Coronary artery (tissue), 2 donors: ENCODE data around the gene SELENOH.

ENCODE experiments used
- DNase-seq: peaks from one replicate; pipeline ENCODE4 v3.0.0-alpha.2; 2017; ENCODE audit warnings: low spot score
- H3K27ac ChIP-seq, 2 donors: fragments of 200-600 bp; sonication (generic); one replicate each; pipeline ENCODE4 v1.5.1; 2016 to 2019
- H3K4me3 ChIP-seq: fragments of 200-600 bp; sonication (generic); 2 replicates; pipeline ENCODE4 v1.5.1; 2016; ENCODE audit warnings: mild to moderate bottlenecking, moderate library complexity
- CTCF ChIP-seq: fragments of 200-600 bp; sonication (generic); IDR thresholded peaks from one replicate; pipeline ENCODE4 v1.5.1; 2019; ENCODE audit warnings: antibody characterized with exemption

SELENOH gene

GRCh38 chr11:57729479-57729878, 11.8 kb upstream of the SELENOH start:
- DNase-seq: no peak
- no peak overlapping the region for H3K27ac ChIP-seq
- H3K4me3 ChIP-seq: no peak overlapping the region
- TF ChIP-seq CTCF: no peak

- Histone ChIP-seq H3K4me3 (no peak overlapping the region), H3K27ac (no peak overlapping the region)
- no peak for DNase-seq
- no peak for TF ChIP-seq CTCF
Measured at GRCh38 chr11:57732661-57733060, 8.6 kb upstream of the SELENOH start.

- no peak overlapping the region for H3K4me3 ChIP-seq
- no peak for TF ChIP-seq CTCF
- H3K27ac ChIP-seq: no peak overlapping the region
- DNase-seq: no peak
Measured at GRCh38 chr11:57735619-57736298, 5.5 kb upstream of the SELENOH start.

- DNase-seq: no peak
- H3K27ac ChIP-seq: peak overlapping the region; percentile 93 to 97
- H3K4me3 ChIP-seq: peak overlapping the region; percentile 83
- no peak for TF ChIP-seq CTCF
Measured at GRCh38 chr11:57742087-57742452, 779 bp downstream of the SELENOH start.

GRCh38 chr11:57744357-57744756, 3.1 kb downstream of the SELENOH start:
- DNase-seq: no peak
- Histone ChIP-seq H3K27ac (no peak overlapping the region), H3K4me3 (no peak overlapping the region)
- TF ChIP-seq CTCF: no peak

- DNase-seq: no peak
- no peak overlapping the region for H3K4me3 ChIP-seq
- no peak for TF ChIP-seq CTCF
- H3K27ac ChIP-seq: no peak overlapping the region
Measured at GRCh38 chr11:57745206-57745605, 3.9 kb downstream of the SELENOH start.

GRCh38 chr11:57746920-57747319, 5.6 kb downstream of the SELENOH start:
- H3K27ac ChIP-seq: no peak overlapping the region
- no peak for TF ChIP-seq CTCF
- H3K4me3 ChIP-seq: no peak overlapping the region
- DNase-seq: no peak
